Stomach smooth muscle (tissue), 2 donors: ENCODE results near the gene ZSCAN10.
"Not testable (repeated sequence)": the region's sequence is repeated elsewhere in the genome, so short reads cannot be mapped to it uniquely, and the experiment has no call there.

Experiments used
- H3K27ac ChIP-seq: one replicate; pipeline ENCODE4 v1.7.0; 2013; ENCODE audit warnings: mild to moderate bottlenecking, low read length, inconsistent platforms
- H3K27me3 ChIP-seq, 2 donors: one replicate each; pipeline ENCODE4 v1.7.0; 2013; ENCODE audit warnings: low read length in 2 of 2; ENCODE audit not compliant: insufficient read depth in 2 of 2, control insufficient read depth in 1 of 2
- H3K36me3 ChIP-seq, 2 donors: one replicate each; pipeline ENCODE4 v1.7.0; 2013; ENCODE audit warnings: low read length in 2 of 2; ENCODE audit not compliant: control insufficient read depth in 2 of 2, insufficient read depth in 2 of 2
- H3K4me1 ChIP-seq: one replicate; pipeline ENCODE4 v1.7.0; 2013; ENCODE audit warnings: low read length; ENCODE audit not compliant: control insufficient read depth, insufficient read depth
- H3K4me3 ChIP-seq, 2 donors: one replicate each; pipeline ENCODE4 v1.7.0; 2013; ENCODE audit warnings: low read length in 2 of 2
- H3K9ac ChIP-seq, 2 donors: one replicate each; pipeline ENCODE4 v1.7.0; 2013; ENCODE audit warnings: low read length in 2 of 2, mild to moderate bottlenecking in 1 of 2
- H3K9me3 ChIP-seq, 2 donors: one replicate each; pipeline ENCODE4 v1.7.0; 2013; ENCODE audit warnings: low read length in 2 of 2; ENCODE audit not compliant: control insufficient read depth in 2 of 2
- donor health status: healthy.
- donor health status: Pancreatic carcinoma.

Gene ZSCAN10

DNA sequence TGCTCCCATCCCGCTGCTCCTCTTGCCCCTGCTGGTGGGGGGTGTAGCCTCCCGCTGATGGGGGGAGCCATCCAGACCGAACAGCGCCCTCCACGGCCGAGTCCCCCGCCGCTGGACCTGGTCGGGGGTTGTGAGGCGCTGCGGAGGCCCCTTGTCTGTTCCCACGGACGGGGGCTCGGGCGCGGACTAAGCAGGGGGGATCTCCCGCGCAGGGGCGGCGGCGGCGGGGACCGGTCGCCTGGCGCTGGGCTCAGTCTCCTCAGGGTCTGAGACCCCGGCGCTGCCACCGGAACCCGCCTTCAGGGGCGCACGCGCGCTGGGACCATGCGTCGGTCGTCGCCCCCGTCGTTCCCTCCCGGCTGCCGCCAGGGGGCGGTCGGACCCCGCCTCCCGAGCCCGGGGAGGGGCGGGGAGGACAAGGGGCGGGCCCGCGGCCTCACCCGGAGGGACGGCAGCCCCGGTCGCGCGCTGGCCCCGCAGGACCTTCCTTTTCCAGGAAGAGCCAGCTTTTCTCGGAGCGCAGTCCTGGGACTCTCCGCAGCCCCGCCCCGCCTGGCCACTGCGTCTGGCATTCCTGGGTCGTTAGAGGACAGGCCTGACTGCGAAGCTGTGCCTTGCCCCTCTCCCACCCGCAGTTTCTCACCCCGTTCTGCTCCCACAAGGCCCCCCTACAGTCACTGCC is 39.9 kb downstream of the ZSCAN10 start:
- Histone ChIP-seq H3K27ac (peak overlapping the region; percentile 41), H3K9me3 (no peaks in the 10 kb centered on the region), H3K36me3 (no peaks in the 10 kb centered on the region), H3K4me3 (peak overlapping the region; percentile 75 to 78), H3K4me1 (peaks cover 19% of the 10 kb centered on the region), H3K9ac (peak overlapping the region; percentile 60 to 72), H3K27me3 (peaks cover 0 to 7% of the 10 kb centered on the region in 2 donors)

DNA sequence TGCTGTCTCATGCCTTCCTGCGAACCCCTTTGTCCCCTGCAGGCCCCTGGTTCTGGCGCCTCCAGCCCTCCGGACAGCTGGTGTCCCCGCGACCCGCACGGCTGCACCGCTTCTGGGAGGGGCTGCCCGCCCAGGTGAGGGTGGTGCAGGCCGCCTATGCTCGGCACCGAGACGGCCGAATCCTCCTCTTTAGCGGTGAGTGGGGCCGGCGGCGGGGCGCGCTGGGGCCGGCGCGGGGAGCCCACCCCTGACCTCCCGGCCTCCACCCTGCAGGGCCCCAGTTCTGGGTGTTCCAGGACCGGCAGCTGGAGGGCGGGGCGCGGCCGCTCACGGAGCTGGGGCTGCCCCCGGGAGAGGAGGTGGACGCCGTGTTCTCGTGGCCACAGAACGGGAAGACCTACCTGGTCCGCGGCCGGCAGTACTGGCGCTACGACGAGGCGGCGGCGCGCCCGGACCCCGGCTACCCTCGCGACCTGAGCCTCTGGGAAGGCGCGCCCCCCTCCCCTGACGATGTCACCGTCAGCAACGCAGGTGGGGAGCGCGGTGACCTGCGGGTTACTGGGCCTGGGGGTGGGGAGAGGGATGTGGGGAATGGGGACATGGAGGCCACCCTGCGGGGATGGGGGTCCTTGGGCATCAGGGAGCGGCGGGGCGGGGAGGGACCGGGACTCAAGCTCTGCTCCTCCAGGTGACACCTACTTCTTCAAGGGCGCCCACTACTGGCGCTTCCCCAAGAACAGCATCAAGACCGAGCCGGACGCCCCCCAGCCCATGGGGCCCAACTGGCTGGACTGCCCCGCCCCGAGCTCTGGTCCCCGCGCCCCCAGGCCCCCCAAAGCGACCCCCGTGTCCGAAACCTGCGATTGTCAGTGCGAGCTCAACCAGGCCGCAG is 40.7 kb downstream of the ZSCAN10 start:
- Histone ChIP-seq H3K4me1 (peaks cover 19% of the 10 kb centered on the region), H3K4me3 (peak overlapping the region; percentile 75 to 78), H3K36me3 (no peaks in the 10 kb centered on the region), H3K27ac (no peak overlapping the region), H3K27me3 (peaks cover 0 to 7% of the 10 kb centered on the region in 2 donors), H3K9ac (peak overlapping the region; percentile 60), H3K9me3 (no peaks in the 10 kb centered on the region)

DNA sequence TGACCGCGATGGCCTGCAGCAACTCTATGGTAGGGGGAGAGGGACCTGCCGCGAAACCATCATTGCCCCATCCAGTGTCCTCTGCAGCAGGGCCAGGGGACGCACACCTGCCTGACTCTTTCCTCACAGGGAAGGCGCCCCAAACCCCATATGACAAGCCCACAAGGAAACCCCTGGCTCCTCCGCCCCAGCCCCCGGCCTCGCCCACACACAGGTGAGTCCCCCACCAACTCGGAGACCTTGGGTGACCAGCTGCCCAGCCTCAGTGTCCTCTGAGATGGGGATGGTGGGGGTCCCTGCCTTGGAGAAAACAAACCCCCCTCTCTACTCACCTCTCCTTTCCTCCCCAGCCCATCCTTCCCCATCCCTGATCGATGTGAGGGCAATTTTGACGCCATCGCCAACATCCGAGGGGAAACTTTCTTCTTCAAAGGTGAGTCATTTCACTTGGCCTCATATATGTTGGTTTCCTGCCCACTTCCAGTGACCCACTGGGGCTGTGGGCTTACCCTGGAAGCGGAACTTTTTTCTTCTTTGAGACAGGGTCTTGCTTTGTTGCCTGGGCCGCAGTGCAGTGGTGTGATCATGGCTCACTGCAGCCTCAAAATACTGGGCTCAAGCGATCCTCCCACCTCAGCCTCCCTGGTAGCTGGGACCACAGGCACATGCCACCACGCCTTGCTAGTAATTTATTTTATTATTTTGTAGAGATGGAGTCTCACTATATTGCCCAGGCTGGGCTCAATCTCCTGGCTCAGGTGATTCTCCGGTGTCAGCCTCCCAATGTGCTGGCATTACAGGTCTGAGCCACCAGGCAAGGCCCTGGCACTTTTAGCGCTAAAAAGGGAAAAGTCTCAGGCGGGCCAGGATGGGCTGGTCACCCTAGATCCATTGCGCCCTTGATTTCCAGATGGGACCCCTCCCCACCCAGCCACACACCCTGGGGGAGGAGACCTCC is 41.6 kb downstream of the ZSCAN10 start:
- H3K4me1 ChIP-seq = peaks cover 19% of the 10 kb centered on the region
- peaks cover 0 to 7% of the 10 kb centered on the region in 2 donors for H3K27me3 ChIP-seq
- no peaks in the 10 kb centered on the region for H3K36me3 ChIP-seq
- H3K4me3 ChIP-seq = peak overlapping the region in 1 of 2 donors; percentile 78
- H3K9ac ChIP-seq = no peak overlapping the region
- no peaks in the 10 kb centered on the region for H3K9me3 ChIP-seq
- no peak overlapping the region for H3K27ac ChIP-seq

DNA sequence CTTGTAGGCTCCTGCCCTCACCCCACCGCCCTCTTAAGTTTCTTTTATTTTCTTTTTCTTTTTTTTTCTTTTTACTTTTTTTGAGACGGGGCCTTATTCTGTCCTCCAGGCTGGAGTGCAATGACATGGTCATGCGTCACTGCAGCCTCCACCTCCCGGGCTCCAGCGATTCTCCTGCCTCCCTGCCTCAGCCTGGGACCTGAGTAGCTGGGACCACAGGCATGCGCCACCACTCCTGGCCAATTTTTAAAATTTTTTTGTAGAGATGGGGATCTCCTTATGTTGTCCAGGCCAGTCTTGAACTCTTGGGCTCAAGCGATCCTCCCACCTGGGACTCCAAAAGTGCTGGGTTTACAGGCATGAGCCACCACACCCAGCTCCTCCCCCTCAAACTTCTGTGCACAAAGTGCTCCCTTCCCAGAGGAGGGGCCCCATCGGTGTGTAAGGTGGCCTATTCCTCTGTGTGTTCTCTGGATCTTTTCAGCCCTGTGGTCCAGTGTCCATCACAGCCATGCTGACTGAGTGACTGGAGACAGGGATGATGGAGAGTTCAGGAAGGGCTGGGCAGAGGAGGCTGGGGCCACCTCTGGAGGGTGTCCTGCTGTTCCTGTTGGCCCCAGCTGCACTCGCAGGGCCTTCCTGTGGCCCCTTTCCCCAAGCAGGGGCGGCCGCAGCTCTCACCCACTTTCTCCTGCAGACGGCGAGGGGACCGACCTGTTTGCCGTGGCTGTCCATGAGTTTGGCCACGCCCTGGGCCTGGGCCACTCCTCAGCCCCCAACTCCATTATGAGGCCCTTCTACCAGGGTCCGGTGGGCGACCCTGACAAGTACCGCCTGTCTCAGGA is 42.5 kb downstream of the ZSCAN10 start:
- Histone ChIP-seq H3K4me3 (no peak overlapping the region), H3K27me3 (peaks cover 0 to 7% of the 10 kb centered on the region in 2 donors), H3K27ac (no peak overlapping the region), H3K36me3 (no peaks in the 10 kb centered on the region), H3K4me1 (peaks cover 19% of the 10 kb centered on the region), H3K9me3 (no peaks in the 10 kb centered on the region), H3K9ac (no peak overlapping the region)

DNA sequence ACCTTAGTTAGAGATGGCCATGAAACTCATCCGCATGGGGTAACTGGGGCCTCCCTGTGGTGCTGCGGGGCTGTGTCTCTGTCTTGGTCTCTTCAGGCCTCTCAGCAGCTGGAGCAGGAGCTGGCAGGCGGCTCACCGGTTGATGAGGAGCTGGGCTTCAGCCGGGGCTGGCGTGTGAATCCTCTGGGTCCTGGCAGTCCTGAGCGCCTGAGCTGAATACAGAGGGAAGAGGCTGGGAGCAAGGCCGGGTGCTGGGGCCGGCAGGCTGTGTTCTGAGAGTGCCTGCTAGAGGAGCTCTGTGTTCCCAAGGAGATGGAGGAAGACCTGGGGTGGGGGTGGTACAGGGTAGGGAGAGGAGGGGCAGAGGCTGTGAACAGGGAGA is 43.4 kb downstream of the ZSCAN10 start:
- not testable (repeated sequence) for H3K27ac ChIP-seq, H3K4me3 ChIP-seq

DNA sequence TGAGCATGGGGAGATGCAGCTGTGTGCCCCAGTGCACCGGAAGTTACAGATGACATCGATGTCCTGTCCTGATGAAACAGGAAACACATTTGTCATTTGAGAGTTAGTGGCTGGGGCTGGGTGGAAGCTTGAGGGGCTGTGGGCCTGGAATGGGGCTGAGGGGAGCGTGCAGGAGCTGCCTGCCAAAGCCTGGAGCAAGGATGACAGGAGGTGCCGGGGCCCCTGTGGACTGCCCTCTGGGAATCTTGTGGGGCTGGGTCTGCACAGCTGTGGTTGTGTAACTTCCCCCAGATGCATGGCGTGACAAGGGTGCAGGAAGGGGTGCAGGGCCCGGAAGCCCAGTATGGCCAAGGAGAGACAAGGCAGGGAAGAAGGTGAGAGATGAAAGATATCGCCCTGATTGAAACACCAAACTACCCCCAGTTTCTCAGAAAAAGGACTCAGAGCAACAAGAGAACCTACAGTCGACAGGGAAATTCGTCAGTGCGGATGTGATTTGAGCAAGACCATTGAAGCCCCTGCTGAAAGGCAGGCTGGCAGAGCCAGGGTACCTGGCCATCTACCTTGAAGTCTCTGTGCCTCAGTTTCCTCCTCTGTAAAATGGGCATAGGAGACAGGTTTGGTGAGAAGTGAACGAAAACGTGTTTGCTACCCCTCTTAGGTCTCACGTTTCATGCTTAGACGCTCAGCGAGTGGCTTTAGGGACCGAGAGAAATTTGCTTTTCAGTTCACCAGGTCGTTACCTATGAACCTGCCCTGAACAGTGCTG is 43.9 kb downstream of the ZSCAN10 start:
- peaks cover 16% of the 10 kb centered on the region for H3K4me1 ChIP-seq

More for the DNA sequence above, 43.4 kb downstream of the ZSCAN10 start:
- peaks cover 19% of the 10 kb centered on the region for H3K4me1 ChIP-seq
- H3K36me3 ChIP-seq, H3K9me3 ChIP-seq, H3K27me3 ChIP-seq, H3K9ac ChIP-seq: not testable (repeated sequence)

DNA sequence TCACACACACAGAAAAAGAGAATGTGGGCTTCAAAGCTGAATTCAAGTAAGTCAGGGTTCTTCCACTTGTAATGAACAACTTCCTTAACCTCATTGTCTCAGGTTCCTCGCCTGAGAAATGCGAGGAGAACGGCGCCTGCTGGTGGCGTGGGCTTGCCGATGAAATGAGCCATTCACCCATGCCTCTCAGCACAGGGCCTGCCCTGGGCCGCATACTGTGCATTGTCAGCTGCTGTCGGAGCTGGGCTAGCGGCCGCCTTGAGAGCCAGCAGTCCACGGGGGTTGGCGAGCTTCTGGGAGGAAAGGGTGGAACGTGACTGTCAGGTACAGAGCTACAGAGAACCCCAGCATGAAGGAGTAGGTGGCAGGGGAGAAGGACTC is 45.8 kb downstream of the ZSCAN10 start:
- not testable (repeated sequence) for H3K4me1 ChIP-seq, H3K36me3 ChIP-seq, H3K4me3 ChIP-seq, H3K9ac ChIP-seq, H3K27ac ChIP-seq, H3K9me3 ChIP-seq
- H3K27me3 ChIP-seq = peaks cover 2 to 13% of the 10 kb centered on the region in 2 donors

More for the DNA sequence above, 43.9 kb downstream of the ZSCAN10 start:
- H3K9ac ChIP-seq = no peak overlapping the region
- no peaks in the 10 kb centered on the region for H3K9me3 ChIP-seq
- H3K27ac ChIP-seq = no peak overlapping the region
- H3K27me3 ChIP-seq = peaks cover 0 to 8% of the 10 kb centered on the region in 2 donors
- H3K4me3 ChIP-seq = no peak overlapping the region
- no peaks in the 10 kb centered on the region for H3K36me3 ChIP-seq

DNA sequence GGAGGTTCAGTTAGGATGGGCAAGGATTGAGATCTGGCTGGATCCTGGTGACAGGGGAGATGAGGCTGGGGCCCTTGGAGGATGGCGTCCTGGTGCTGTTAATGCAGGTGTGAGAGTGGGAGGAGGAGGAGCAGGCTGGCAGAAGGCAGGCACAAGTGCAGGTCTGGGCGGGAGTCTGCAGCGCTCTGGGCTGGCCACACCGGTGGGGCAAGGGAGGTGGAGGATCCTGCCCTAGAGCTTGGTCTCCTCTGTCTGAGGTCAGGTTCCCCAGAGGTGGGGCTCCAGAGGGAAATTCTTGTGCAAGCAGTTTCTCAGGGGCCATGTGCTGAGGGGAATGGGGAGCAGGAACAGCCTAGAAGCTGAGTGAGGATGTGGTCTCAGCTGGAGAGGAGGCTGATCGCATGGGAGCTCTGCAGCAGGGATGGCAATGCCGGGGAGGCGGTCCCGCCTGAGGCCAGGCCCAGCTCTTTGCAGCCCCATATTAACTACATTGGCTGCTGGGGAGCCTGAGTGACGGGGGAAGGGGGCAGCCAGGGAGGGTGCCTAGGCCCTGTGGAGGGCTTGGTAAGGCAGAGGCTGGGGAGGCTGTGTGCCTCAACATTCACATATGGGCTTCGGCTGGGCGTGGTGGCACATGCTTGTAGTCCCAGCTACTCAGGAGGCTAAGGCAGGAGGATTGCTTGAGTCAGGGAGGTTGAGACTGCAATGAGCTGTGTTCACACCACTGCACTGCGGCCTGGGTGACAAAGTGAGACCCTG is 46.3 kb downstream of the ZSCAN10 start:
- not testable (repeated sequence) for H3K9me3 ChIP-seq, H3K9ac ChIP-seq, H3K27ac ChIP-seq, H3K4me1 ChIP-seq, H3K36me3 ChIP-seq, H3K4me3 ChIP-seq
- peaks cover 2 to 13% of the 10 kb centered on the region in 2 donors for H3K27me3 ChIP-seq

DNA sequence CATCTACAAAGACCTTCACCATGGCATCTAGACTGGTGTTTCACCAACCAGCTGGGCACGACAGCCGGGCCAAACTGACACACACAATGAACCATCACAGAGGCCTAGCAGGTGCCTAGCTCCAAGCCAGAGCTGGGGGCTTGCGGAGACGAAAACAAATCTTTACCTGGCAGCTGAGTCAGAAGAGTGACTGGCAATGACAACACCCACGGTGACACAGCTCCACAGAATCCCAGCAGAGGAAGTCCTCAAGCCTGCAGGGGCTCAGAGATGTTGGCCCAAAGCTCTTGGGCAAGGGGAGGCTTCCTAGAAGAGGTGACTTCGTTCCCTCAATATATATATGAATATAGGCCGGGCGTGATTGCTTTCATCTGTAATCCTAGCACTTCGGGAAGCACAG is 47.6 kb downstream of the ZSCAN10 start:
- Histone ChIP-seq H3K4me3 (no peak overlapping the region), H3K9ac (no peak overlapping the region), H3K36me3 (no peaks in the 10 kb centered on the region), H3K9me3 (no peaks in the 10 kb centered on the region), H3K27ac (no peak overlapping the region), H3K27me3 (peaks cover 5 to 24% of the 10 kb centered on the region in 2 donors), H3K4me1 (peaks cover 4% of the 10 kb centered on the region)
